Astrocyte of the spinal cord (primary cell): Measurements from ENCODE around the gene STK39.

Experiments
- DNase-seq: peaks from one replicate; pipeline ENCODE4 v3.0.0; 2011; ENCODE audit warnings: low read depth, low spot score
- H3K4me3 ChIP-seq: 2 replicates; pipeline ENCODE4 v1.5.1; 2011; ENCODE audit warnings: low read depth, mild to moderate bottlenecking, low read length, moderate library complexity
- in situ Hi-C: cut with HindIII; loops from 2 replicates; pipeline ENCODE4 v1.10.0; 2017; ENCODE audit warnings: low sequenced_read_pairs
- TF ChIP-seq, protein P1 (sequence below): IDR thresholded peaks from 2 replicates; pipeline ENCODE4 v1.5.1; 2012; ENCODE audit warnings: low read depth, mild to moderate bottlenecking, low read length, inconsistent platforms

The STK39 gene

DNA sequence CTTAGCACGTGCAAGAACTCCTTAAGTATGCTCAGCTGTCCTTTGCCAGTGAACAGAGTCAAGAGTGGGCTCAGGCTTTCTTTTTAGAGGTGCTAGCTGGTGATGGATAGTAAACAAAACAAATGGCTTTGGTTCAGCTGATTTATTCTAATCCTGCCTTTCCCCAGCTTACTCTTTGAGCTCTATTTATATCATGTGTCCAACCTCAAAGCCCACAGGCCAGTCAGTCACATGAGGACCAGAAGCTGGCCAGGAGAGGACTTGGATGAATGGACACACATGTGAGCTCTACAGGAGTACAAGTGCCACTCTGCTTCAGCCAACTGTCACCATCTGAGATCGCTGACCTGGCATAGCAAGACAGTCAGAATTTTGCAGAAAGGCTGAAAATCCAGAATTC lies 59.4 kb downstream of the STK39 start:
- TF ChIP-seq, protein P1, sequence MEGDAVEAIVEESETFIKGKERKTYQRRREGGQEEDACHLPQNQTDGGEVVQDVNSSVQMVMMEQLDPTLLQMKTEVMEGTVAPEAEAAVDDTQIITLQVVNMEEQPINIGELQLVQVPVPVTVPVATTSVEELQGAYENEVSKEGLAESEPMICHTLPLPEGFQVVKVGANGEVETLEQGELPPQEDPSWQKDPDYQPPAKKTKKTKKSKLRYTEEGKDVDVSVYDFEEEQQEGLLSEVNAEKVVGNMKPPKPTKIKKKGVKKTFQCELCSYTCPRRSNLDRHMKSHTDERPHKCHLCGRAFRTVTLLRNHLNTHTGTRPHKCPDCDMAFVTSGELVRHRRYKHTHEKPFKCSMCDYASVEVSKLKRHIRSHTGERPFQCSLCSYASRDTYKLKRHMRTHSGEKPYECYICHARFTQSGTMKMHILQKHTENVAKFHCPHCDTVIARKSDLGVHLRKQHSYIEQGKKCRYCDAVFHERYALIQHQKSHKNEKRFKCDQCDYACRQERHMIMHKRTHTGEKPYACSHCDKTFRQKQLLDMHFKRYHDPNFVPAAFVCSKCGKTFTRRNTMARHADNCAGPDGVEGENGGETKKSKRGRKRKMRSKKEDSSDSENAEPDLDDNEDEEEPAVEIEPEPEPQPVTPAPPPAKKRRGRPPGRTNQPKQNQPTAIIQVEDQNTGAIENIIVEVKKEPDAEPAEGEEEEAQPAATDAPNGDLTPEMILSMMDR = no peak
- no peak overlapping the region for H3K4me3 ChIP-seq
- DNase-seq = no peak
- in situ Hi-C loops = no loop called here

DNA sequence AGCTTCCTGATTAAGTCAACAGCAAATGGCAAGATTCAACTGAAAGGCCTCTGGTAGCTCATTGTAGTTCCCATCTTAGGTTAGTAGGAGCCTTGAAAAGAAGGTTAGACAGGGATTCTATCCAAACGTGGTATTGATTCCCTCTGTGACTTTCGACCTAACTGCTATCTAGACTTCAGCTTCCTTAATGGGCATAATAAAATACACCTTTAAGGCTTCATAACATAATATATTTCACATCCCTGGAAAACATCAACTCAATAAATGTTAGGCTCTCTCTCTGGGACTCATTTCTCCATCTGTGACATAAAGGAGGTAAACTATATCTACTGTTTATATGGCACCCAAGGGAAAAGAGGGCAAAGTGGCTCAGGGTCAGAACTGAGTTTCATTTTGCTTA lies 60.9 kb downstream of the STK39 start:
- in situ Hi-C loops = no loop called here
- H3K4me3 ChIP-seq = no peak overlapping the region
- TF ChIP-seq, protein P1 = no peak
- DNase-seq = no peak

DNA sequence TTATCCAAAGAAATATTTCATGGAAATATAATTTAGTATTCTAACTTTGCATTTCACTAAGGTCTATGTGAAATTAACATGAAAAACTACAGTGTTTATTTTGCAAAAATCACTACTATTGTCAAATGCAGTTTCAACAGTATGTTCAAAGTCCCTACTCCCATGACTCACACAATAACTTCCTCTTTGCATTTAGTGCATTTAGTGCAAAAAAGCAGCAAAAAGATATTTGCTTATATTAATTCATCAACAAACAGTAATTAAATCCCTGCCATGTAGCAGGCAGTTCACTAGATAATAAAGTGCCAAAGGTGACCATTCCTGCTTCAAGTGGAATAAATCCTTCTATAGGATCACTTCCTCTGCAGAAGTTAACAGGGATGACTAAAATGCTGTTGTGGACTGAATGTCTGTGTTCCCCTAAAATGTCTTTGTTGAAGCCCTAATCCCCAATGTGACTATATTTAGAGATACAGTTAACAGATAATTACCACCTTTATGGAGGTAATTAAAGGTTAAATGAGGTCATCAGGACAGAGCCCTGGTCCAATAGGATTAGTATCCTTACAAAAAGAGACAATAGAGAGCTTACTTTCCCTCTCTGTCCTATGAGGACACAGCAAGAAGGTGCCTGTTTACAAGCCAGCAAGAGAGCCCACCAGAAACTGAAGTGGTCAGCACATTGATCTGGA lies 61.7 kb downstream of the STK39 start:
- no peak for DNase-seq
- TF ChIP-seq, protein P1 = no peak
- in situ Hi-C loops = no loop called here
- no peak overlapping the region for H3K4me3 ChIP-seq

DNA sequence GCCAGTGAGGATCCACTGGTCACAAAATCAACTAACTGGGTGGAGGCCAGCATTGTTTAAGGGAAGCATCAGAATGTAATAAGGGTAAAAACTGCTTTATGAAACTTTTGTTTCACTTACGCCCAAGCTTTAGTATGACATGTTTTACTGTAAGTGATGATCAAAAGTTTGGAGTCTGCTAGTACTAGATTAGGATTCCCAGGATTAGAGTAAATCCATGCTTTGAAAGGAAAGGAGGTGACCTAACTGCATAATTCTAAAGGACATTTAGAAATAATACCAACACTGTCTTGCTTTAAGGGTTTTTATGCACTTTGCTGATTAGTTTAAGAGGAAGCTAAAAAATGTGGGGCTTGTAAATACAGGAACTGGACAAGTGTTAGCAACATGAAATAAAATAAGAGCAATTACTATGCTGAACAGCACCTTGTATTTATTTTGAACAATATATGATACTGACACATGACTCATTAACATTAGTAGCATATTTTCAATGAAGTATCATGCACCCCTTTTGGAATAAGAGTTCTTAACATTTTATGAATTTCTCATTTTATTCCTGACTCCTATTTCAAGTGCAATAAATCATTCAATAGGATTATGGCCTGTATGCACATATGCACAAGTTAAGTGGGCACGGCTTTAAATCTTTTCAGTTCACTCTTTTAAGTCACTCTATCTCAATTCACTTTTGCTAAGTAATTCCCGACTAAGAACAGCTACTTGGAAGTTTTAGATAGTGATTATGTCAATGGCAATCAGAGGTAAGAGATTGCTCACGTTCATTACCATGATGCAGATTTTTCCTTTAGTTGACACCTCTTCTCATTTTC lies 62.5 kb downstream of the STK39 start:
- TF ChIP-seq, protein P1 = no peak
- in situ Hi-C loops = no loop called here
- no peak overlapping the region for H3K4me3 ChIP-seq
- DNase-seq = no peak

DNA sequence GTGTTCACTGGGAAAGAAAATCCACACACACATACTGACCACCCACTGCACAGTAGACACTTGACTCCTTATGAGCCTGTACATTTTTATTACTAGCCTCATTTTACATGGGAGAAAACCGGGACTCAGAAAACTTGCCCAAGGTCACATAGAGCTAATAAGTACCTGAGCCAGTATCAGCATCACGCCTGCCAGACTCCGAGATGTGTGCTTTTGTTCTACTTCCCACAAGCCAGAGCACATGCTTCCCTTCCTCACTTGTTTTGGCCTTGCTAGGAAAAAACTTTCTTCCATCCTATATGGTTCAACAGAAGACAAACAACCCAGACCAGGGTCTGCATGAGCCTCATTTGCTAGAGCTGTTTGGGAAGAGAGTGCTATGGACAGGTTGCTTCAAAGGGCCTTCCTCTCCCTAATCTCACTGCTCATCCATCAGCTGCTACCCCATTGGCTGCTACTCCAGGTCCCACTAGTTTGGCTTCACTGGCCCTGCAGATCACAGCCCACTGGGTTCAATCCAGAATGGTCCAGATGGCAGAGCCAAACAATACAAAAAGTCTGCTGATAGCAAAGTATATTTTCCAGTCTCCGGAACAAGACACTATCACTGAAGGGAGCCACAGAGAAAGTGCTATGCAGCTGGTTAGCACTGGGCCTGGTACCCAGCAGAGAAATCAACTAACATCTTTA lies 63.9 kb downstream of the STK39 start:
- in situ Hi-C loops = no loop called here

DNA sequence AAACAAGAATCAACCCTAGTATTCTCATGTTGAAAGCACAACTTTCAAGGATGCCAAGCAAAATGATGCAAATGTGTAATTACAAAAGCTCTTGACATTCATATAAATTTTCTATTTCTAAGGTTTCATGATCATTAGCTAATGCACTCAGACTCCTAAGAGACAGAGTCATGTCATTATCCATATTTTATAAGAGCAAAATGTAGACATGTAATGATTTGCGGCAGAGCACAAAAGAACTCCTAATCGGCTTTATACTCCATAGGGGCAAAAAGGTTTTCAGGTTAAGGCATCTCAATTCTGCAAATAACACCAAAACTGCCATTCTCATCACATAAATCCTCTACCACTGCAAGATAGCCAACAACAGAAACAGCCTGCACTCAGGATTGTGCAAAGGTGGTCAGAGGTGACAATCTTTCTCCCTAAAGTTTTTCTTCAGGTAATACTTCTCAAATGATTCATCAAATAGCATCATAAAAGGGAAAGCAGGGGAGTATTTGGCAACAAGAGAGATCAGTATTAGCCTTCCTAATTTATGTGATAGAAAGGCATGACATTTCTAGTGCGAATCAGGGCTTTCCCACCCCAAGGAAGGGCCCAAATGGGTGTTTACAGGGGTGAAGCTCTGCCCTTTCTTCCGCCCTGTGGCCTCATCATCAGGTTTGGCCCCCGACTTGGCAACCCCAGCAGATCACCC lies 64.7 kb downstream of the STK39 start:
- no peak overlapping the region for H3K4me3 ChIP-seq
- TF ChIP-seq, protein P1 = no peak
- no peak for DNase-seq
- in situ Hi-C loops = no loop called here

More for the DNA sequence above, 63.9 kb downstream of the STK39 start:
- no peak for DNase-seq
- H3K4me3 ChIP-seq = no peak overlapping the region
- TF ChIP-seq, protein P1 = no peak
